GM18502 (cell line): ENCODE results near the gene PPP1R12B.
"Not testable (repeated sequence)": the region's sequence is repeated elsewhere in the genome, so short reads cannot be mapped to it uniquely, and the experiment has no call there.

ENCODE experiments used
- ATAC-seq: cut with Tn5 transposase; IDR thresholded peaks from one replicate; pipeline ENCODE4 v1.9.1; 2021; ENCODE audit warnings: mild to moderate bottlenecking; ENCODE audit not compliant: unreplicated experiment, poor library complexity

PPP1R12B gene

GRCh38 chr1:202621446-202621845 is 272.9 kb downstream of the PPP1R12B start:
- ATAC-seq: no peak

GRCh38 chr1:202622388-202622787 is 273.9 kb downstream of the PPP1R12B start:
- no peak for ATAC-seq

- ATAC-seq: no peak
Observed at GRCh38 chr1:202623075-202623474, 274.6 kb downstream of the PPP1R12B start.

GRCh38 chr1:202623476-202623875 is 275.0 kb downstream of the PPP1R12B start:
- ATAC-seq: not testable (repeated sequence)

GRCh38 chr1:202624088-202624780 is 275.7 kb downstream of the PPP1R12B start:
- ATAC-seq: no peak

- ATAC-seq: no peak
Observed at GRCh38 chr1:202624781-202625108, 276.2 kb downstream of the PPP1R12B start.

GRCh38 chr1:202625416-202626360 is 277.2 kb downstream of the PPP1R12B start:
- ATAC-seq: peak; percentile 73

GRCh38 chr1:202627036-202627435 is 278.5 kb downstream of the PPP1R12B start:
- not testable (repeated sequence) for ATAC-seq

- no peak for ATAC-seq
Observed at GRCh38 chr1:202627841-202628565, 279.5 kb downstream of the PPP1R12B start.

GRCh38 chr1:202628646-202629215 is 280.2 kb downstream of the PPP1R12B start:
- no peak for ATAC-seq

GRCh38 chr1:202629257-202629811 is 280.8 kb downstream of the PPP1R12B start:
- ATAC-seq: peak; percentile 80

GRCh38 chr1:202630096-202630495 is 281.6 kb downstream of the PPP1R12B start:
- not testable (repeated sequence) for ATAC-seq

GRCh38 chr1:202630541-202630940 is 282.0 kb downstream of the PPP1R12B start:
- ATAC-seq: no peak

GRCh38 chr1:202631076-202631923 is 282.8 kb downstream of the PPP1R12B start:
- no peak for ATAC-seq

- no peak for ATAC-seq
Observed at GRCh38 chr1:202632241-202632640, 283.7 kb downstream of the PPP1R12B start.

GRCh38 chr1:202636171-202636570 is 287.7 kb downstream of the PPP1R12B start:
- not testable (repeated sequence) for ATAC-seq

- ATAC-seq: not testable (repeated sequence)
Observed at GRCh38 chr1:202637321-202638018, 289.0 kb downstream of the PPP1R12B start.

GRCh38 chr1:202638019-202638700 is 289.7 kb downstream of the PPP1R12B start:
- ATAC-seq: no peak
